GM18526 (cell line): Measurements from ENCODE around the gene CD2BP2.

ENCODE experiments used
- POLR2A ChIP-seq: IDR thresholded peaks from 3 replicates; pipeline ENCODE4 v1.6.1; 2011; ENCODE audit not compliant: insufficient read length; ENCODE audit errors: extremely low read depth

Gene CD2BP2

GRCh38 chr16:30380803-30381208 is 25.7 kb upstream of the CD2BP2 start:
- no peak for TF ChIP-seq POLR2A

- TF ChIP-seq POLR2A = no peak
Measured at GRCh38 chr16:30380072-30380802, 25.1 kb upstream of the CD2BP2 start.

GRCh38 chr16:30379158-30379783 is 24.2 kb upstream of the CD2BP2 start:
- TF ChIP-seq POLR2A = no peak

- TF ChIP-seq POLR2A = peak; percentile 77
Measured at GRCh38 chr16:30378236-30379157, 23.4 kb upstream of the CD2BP2 start.

GRCh38 chr16:30377812-30378235 is 22.7 kb upstream of the CD2BP2 start:
- TF ChIP-seq POLR2A = no peak

- TF ChIP-seq POLR2A = no peak
Measured at GRCh38 chr16:30377050-30377811, 22.1 kb upstream of the CD2BP2 start.

- no peak for TF ChIP-seq POLR2A
Measured at GRCh38 chr16:30376461-30376902, 21.4 kb upstream of the CD2BP2 start.

GRCh38 chr16:30375864-30376263 is 20.8 kb upstream of the CD2BP2 start:
- TF ChIP-seq POLR2A = no peak

- TF ChIP-seq POLR2A = no peak
Measured at GRCh38 chr16:30374538-30374937, 19.4 kb upstream of the CD2BP2 start, which contains the start of gene MYL11. MYL11 (plus strand) TSS chr16:30374802; CDS start chr16:30374858, 56 bp downstream.

- TF ChIP-seq POLR2A = no peak
Measured at GRCh38 chr16:30372725-30373124, 17.6 kb upstream of the CD2BP2 start.

GRCh38 chr16:30372038-30372712 is 17.1 kb upstream of the CD2BP2 start:
- TF ChIP-seq POLR2A = no peak

- peak; percentile 76 for TF ChIP-seq POLR2A
Measured at GRCh38 chr16:30371248-30371816, 16.2 kb upstream of the CD2BP2 start.

- no peak for TF ChIP-seq POLR2A
Measured at GRCh38 chr16:30370456-30371247, 15.5 kb upstream of the CD2BP2 start, which contains the start of gene TBC1D10B. TBC1D10B (minus strand) TSS chr16:30370494; CDS start chr16:30370183, 311 bp downstream.

GRCh38 chr16:30369938-30370455 is 14.9 kb upstream of the CD2BP2 start:
- peak; percentile 68 for TF ChIP-seq POLR2A
